Stimulated activated memory B cell treated with anti-CD40 and anti-IgM and Interleukin-4, amounts not matched to agents 10 μg/mL and 1 μg/mL and 100 μg/mL, for 72 hours (primary cell): Measurements from ENCODE around the gene SCN8A.

ENCODE experiments used
- ATAC-seq: fragments of 150-1000 bp; cut with Tn5 transposase; 2 replicates; pipeline ENCODE4 v1.10.0; 2021
- H3K27ac Mint-ChIP-seq: one replicate; pipeline ENCODE4 v1.8.0; 2022; ENCODE audit warnings: mild to moderate bottlenecking, mixed read lengths
- H3K27me3 Mint-ChIP-seq: one replicate; pipeline ENCODE4 v1.8.0; 2022; ENCODE audit warnings: mixed read lengths
- H3K36me3 Mint-ChIP-seq: one replicate; pipeline ENCODE4 v1.8.0; 2022; ENCODE audit warnings: mixed read lengths
- H3K4me1 Mint-ChIP-seq: one replicate; pipeline ENCODE4 v1.8.0; 2022; ENCODE audit warnings: mixed read lengths
- H3K4me3 Mint-ChIP-seq: one replicate; pipeline ENCODE4 v1.8.0; 2022; ENCODE audit warnings: mild to moderate bottlenecking, moderate library complexity, mixed read lengths
- H3K9me3 Mint-ChIP-seq: one replicate; pipeline ENCODE4 v1.8.0; 2022; ENCODE audit warnings: mixed read lengths

SCN8A gene

DNA sequence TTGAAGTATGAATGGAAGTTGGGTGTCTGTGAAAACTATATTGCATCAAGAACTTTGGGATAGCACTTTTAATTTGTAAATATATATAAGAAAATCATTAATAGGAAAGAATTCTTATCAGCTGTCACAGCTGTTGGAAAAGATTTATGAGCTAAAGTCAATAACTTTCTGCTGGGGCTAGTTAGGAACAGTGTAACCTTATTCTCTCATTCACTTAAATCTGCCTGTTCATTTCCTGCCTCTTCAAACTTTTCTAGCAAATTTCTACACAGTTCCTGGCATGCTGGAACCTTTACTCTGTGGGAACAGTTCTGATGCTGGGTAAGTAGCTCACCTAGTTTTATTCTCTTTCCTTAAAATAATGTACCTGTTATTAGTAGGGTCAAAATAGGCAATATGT lies 109.9 kb downstream of the SCN8A start:
- ATAC-seq: no peak
- Mint-ChIP-seq H3K4me1 (no peaks in the 10 kb centered on the region), H3K4me3 (no peak overlapping the region), H3K27me3 (peaks cover 9% of the 10 kb centered on the region), H3K9me3 (no peaks in the 10 kb centered on the region), H3K36me3 (no peaks in the 10 kb centered on the region), H3K27ac (no peak overlapping the region)

DNA sequence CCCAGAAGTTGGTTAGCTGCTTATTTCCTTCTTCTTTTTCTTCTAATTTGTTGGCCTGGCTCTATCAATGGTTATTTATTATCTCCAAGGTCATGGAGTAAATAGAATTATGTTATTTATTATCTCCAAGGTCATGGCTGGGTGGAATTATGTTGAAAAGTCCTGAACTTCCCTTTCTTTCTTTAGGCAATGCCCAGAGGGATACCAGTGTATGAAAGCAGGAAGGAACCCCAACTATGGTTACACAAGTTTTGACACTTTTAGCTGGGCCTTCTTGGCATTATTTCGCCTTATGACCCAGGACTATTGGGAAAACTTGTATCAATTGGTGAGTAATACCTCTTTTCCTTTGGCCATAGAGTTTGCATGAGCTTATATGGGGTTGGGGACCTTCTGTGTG lies 111.6 kb downstream of the SCN8A start:
- no peaks in the 10 kb centered on the region for H3K36me3 Mint-ChIP-seq
- ATAC-seq: no peak
- H3K4me1 Mint-ChIP-seq: no peaks in the 10 kb centered on the region
- H3K4me3 Mint-ChIP-seq: no peak overlapping the region
- H3K9me3 Mint-ChIP-seq: no peaks in the 10 kb centered on the region
- peaks cover 9% of the 10 kb centered on the region for H3K27me3 Mint-ChIP-seq
- H3K27ac Mint-ChIP-seq: no peak overlapping the region

DNA sequence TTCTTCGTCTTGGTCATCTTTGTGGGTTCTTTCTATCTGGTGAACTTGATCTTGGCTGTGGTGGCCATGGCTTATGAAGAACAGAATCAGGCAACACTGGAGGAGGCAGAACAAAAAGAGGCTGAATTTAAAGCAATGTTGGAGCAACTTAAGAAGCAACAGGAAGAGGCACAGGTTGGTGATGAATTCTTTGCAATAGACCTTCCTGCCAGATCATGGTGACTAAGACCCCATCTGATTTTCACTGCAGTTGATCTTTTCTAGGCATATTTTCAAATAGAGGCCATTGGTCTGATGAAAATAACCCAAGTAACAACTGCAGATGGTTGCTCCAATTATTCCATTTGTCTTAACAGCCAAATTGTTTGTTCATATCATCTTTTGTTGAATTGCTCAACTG lies 114.4 kb downstream of the SCN8A start:
- Mint-ChIP-seq H3K27ac (no peak overlapping the region), H3K4me1 (no peaks in the 10 kb centered on the region), H3K4me3 (no peak overlapping the region), H3K27me3 (peaks cover 2% of the 10 kb centered on the region), H3K9me3 (no peaks in the 10 kb centered on the region), H3K36me3 (no peaks in the 10 kb centered on the region)
- no peak for ATAC-seq

DNA sequence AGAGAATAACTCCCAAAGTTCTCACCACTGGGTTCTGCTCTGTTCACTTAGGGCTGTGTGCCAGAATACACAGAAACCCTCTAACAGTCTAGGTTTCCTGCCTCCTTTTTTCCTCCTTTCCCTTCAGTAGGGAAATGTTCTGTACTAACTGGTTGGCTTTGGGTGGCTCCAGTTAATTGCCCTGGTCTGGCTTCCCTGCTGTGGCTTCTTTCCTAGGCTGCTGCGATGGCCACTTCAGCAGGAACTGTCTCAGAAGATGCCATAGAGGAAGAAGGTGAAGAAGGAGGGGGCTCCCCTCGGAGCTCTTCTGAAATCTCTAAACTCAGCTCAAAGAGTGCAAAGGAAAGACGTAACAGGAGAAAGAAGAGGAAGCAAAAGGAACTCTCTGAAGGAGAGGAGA lies 115.2 kb downstream of the SCN8A start:
- Mint-ChIP-seq H3K4me1 (no peaks in the 10 kb centered on the region), H3K27ac (no peak overlapping the region), H3K27me3 (peaks cover 8% of the 10 kb centered on the region), H3K9me3 (no peaks in the 10 kb centered on the region), H3K4me3 (no peak overlapping the region), H3K36me3 (no peaks in the 10 kb centered on the region)
- no peak for ATAC-seq

- H3K9me3 Mint-ChIP-seq: no peaks in the 10 kb centered on the region
- no peak overlapping the region for H3K27ac Mint-ChIP-seq
- no peaks in the 10 kb centered on the region for H3K4me1 Mint-ChIP-seq
- H3K27me3 Mint-ChIP-seq: peaks cover 47% of the 10 kb centered on the region
- H3K36me3 Mint-ChIP-seq: no peaks in the 10 kb centered on the region
- H3K4me3 Mint-ChIP-seq: no peak overlapping the region
- ATAC-seq: no peak
Observed at GRCh38 chr12:51714666-51715065, 123.6 kb downstream of the SCN8A start.

GRCh38 chr12:51717326-51717925 lies 126.4 kb downstream of the SCN8A start:
- no peaks in the 10 kb centered on the region for H3K36me3 Mint-ChIP-seq
- no peaks in the 10 kb centered on the region for H3K9me3 Mint-ChIP-seq
- ATAC-seq: no peak
- peaks cover 46% of the 10 kb centered on the region for H3K27me3 Mint-ChIP-seq
- no peak overlapping the region for H3K27ac Mint-ChIP-seq
- peaks cover 13% of the 10 kb centered on the region for H3K4me1 Mint-ChIP-seq
- H3K4me3 Mint-ChIP-seq: no peak overlapping the region

- Mint-ChIP-seq H3K27ac (no peak overlapping the region), H3K36me3 (no peaks in the 10 kb centered on the region), H3K9me3 (no peaks in the 10 kb centered on the region), H3K4me3 (peak overlapping the region; percentile 57), H3K27me3 (peaks cover 34% of the 10 kb centered on the region), H3K4me1 (peaks cover 13% of the 10 kb centered on the region)
- peak; percentile 78 for ATAC-seq
Observed at GRCh38 chr12:51721282-51721940, 130.4 kb downstream of the SCN8A start.

DNA sequence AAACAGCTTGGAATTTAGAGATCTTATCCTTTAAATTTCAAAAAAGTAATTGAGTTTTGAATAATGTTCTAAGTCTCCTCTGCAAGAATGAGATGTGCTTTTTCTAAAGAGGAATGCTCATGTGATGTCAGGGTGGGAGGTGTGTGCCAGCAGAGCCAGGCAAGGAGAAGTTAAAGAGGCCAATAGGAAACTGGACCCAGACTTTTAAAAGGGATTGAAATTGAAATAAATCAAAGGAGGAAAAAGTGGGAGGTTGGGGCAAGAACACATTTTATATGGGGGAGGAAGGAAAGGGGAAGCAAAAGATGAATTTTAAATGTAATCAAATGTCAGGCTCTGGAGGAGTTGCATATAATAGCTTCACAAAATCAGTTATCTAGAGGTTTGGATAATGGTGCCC lies 131.4 kb downstream of the SCN8A start:
- peaks cover 25% of the 10 kb centered on the region for H3K27me3 Mint-ChIP-seq
- ATAC-seq: no peak
- no peak overlapping the region for H3K27ac Mint-ChIP-seq
- H3K4me1 Mint-ChIP-seq: peaks cover 13% of the 10 kb centered on the region
- H3K4me3 Mint-ChIP-seq: no peak overlapping the region
- H3K9me3 Mint-ChIP-seq: no peaks in the 10 kb centered on the region
- no peaks in the 10 kb centered on the region for H3K36me3 Mint-ChIP-seq

DNA sequence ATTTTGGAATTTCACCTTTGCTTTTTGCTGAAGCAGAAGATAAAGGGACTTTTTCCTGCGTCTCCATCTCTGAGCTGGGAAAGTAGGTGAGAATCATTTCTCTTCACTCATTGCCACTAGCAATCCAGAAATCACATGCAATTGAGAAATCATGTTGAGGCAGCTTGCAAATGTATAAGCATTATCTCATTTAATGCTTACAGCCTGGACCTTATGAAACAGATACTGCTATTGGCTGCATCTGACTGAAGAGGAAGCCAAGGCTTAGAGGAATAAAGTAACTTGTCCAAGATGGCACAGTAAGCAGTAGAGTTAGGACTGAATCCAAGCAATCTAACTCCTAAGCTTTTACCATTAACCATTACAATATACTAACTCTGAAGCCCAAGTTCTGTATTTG lies 135.1 kb downstream of the SCN8A start:
- no peaks in the 10 kb centered on the region for H3K36me3 Mint-ChIP-seq
- no peak overlapping the region for H3K27ac Mint-ChIP-seq
- peaks cover 13% of the 10 kb centered on the region for H3K4me1 Mint-ChIP-seq
- no peaks in the 10 kb centered on the region for H3K9me3 Mint-ChIP-seq
- peaks cover 41% of the 10 kb centered on the region for H3K27me3 Mint-ChIP-seq
- no peak for ATAC-seq
- no peak overlapping the region for H3K4me3 Mint-ChIP-seq

DNA sequence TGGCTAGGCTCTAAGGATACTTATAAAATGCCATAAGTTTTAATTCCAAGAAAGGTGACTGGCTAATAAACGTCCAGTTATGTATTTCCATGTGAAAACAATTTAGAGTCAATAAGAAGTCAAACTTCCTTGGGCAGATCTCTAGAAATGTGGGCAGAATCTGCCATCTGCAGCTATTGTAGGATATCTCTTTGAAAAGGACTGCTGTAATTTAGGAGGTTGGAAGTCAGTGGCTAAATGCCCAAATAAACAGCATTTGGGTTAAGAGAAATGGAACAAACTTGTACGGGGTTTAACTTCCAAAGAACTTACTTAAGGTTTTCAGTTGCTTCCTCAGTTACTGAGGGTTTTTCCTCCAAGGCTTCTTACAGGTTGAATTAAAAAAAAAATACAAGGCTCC lies 135.9 kb downstream of the SCN8A start:
- H3K9me3 Mint-ChIP-seq: no peaks in the 10 kb centered on the region
- ATAC-seq: no peak
- H3K4me3 Mint-ChIP-seq: no peak overlapping the region
- H3K27me3 Mint-ChIP-seq: peaks cover 42% of the 10 kb centered on the region
- no peaks in the 10 kb centered on the region for H3K36me3 Mint-ChIP-seq
- H3K4me1 Mint-ChIP-seq: peaks cover 5% of the 10 kb centered on the region
- H3K27ac Mint-ChIP-seq: no peak overlapping the region

DNA sequence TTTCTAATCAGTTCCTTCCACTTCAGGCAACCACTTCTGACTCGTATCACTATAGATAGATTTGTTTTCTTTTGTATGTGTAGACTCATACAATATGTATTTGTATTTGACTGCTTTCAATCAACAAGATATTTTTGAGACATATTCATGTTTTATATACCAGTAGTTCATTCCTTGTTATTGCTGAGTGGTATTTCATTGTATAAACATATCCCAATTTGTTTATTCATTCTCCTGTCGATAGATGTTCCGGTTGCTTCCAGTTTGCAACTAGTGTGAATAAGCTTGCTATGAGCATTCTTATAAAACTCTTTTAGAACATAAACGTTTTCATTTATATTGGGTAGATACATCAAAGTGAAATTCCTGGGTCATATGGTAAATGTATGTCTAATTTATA lies 138.3 kb downstream of the SCN8A start:
- Mint-ChIP-seq H3K27ac (no peak overlapping the region), H3K4me3 (no peak overlapping the region), H3K27me3 (peaks cover 44% of the 10 kb centered on the region), H3K9me3 (peaks cover 6% of the 10 kb centered on the region), H3K36me3 (peaks cover 6% of the 10 kb centered on the region), H3K4me1 (no peaks in the 10 kb centered on the region)
- no peak for ATAC-seq

DNA sequence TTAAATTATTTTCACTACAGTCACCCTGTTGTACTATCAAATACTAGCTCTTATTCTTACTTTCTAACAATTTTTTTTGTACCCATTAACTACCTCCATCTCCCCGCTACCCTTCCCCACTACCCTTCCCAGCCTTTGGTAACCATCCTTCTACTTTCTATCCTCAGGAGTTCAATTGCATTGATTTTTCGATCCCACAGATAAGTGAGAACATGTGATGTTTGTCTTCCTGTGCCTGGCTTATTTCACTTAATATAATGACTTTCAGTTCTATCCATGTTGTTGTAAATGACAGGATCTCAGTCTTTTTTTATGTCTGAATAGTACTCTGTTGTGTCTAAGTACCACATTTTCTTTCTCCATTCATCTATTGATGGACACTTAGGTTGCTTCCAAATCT lies 139.7 kb downstream of the SCN8A start:
- Mint-ChIP-seq H3K27me3 (peaks cover 44% of the 10 kb centered on the region), H3K4me1 (no peaks in the 10 kb centered on the region), H3K4me3 (no peak overlapping the region), H3K36me3 (peaks cover 6% of the 10 kb centered on the region), H3K27ac (no peak overlapping the region), H3K9me3 (peaks cover 6% of the 10 kb centered on the region)
- ATAC-seq: no peak

DNA sequence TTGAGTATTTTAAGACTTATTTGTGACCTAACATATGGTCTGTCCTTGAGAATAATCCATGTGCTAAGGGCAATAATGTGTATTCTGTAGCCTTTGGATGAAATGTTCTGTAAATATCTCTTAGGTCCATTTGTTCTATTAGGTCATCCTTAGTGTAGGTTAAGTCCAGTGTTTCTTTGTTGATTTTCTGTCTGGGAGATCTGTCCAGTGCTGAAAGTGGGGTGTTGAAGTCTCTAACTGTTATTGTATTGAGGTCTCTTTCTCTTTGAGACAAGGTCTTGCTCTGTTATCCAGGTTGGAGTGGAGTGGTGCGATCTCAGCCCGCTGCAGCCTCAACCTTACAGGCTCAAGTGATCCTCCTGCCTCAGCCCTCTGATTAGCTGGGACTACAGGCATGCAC lies 149.5 kb downstream of the SCN8A start:
- Mint-ChIP-seq H3K27me3 (peaks cover 64% of the 10 kb centered on the region), H3K4me1 (no peaks in the 10 kb centered on the region), H3K36me3 (peaks cover 22% of the 10 kb centered on the region), H3K4me3 (no peak overlapping the region), H3K9me3 (peaks cover 20% of the 10 kb centered on the region), H3K27ac (no peak overlapping the region)
- no peak for ATAC-seq

DNA sequence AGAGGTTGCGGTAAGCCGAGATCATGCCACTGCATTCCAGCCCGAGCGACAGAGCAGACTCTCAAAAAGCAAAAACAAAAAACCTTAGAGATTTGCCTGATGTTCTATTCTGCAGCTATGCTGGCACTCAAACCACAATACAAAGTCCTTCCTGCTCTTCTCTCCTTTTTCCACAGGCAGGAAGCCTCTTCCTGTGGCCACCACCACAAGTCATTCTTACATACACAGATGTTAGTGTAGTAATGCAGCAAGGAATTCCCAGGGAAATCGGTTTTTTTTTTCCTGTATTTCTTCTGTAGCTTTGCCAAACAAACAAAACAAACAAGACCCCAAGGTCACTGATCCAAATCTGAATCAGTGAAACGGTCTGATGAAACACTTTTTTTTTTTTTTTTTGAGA lies 153.2 kb downstream of the SCN8A start:
- no peaks in the 10 kb centered on the region for H3K4me1 Mint-ChIP-seq
- peaks cover 20% of the 10 kb centered on the region for H3K9me3 Mint-ChIP-seq
- no peak for ATAC-seq
- H3K27me3 Mint-ChIP-seq: peaks cover 53% of the 10 kb centered on the region
- H3K36me3 Mint-ChIP-seq: peaks cover 22% of the 10 kb centered on the region
- H3K4me3 Mint-ChIP-seq: no peak overlapping the region
- no peak overlapping the region for H3K27ac Mint-ChIP-seq

- ATAC-seq: no peak
- Mint-ChIP-seq H3K27ac (no peak overlapping the region), H3K9me3 (peaks cover 20% of the 10 kb centered on the region), H3K4me1 (no peaks in the 10 kb centered on the region), H3K27me3 (peaks cover 50% of the 10 kb centered on the region), H3K36me3 (peaks cover 22% of the 10 kb centered on the region), H3K4me3 (no peak overlapping the region)
Observed at GRCh38 chr12:51744957-51745356, 153.9 kb downstream of the SCN8A start.

DNA sequence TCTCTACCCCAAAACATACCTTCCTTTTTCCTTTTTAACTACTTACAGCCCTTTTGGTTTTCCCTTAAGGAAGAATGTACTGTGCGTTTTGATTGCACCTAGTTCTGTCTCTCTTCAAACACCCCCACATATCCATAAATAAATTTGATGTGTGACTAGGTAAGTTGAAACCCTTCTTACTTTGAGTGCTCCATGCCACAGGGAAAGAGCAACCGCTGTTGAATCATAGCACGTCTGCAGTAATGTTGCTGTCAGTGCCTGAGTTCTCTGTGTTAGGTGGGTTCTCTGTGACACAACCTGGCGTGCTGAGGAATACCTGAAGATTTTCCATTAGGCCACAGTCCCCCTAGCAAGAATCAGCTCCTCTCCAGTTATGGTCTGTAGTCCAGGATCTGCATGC lies 155.4 kb downstream of the SCN8A start:
- no peak overlapping the region for H3K4me3 Mint-ChIP-seq
- no peak overlapping the region for H3K27ac Mint-ChIP-seq
- H3K9me3 Mint-ChIP-seq: peaks cover 10% of the 10 kb centered on the region
- H3K27me3 Mint-ChIP-seq: peaks cover 42% of the 10 kb centered on the region
- H3K36me3 Mint-ChIP-seq: peaks cover 16% of the 10 kb centered on the region
- no peaks in the 10 kb centered on the region for H3K4me1 Mint-ChIP-seq
- no peak for ATAC-seq
